Measurements from ENCODE around the gene CRABP2. TPM values are rescaled to one million over a fixed set of nuclear protein-coding genes. Genes with fewer than 3 reads are reported as not detected.

The CRABP2 gene
- total RNA-seq, 1 experiment from 2014 or later, result 209 TPM

DNA sequence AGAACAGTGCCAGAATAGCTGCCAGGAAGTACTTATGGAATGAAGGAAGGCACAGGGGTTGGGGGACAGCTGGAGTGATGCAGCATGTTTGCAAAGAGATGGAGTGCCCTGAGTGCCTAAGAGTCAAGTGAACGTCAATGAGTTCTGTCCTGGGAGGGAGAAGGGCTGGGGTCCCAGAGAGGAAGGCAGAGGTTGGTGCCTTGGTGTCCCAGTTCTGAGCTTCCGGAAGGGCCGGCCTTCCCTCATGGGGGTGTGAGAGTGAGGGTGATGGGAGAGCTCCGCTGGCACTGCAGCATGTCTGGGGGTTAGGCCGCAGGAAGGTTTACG lies 45.8 kb downstream of the CRABP2 start (continued):
- TF ChIP-seq, protein P1, sequence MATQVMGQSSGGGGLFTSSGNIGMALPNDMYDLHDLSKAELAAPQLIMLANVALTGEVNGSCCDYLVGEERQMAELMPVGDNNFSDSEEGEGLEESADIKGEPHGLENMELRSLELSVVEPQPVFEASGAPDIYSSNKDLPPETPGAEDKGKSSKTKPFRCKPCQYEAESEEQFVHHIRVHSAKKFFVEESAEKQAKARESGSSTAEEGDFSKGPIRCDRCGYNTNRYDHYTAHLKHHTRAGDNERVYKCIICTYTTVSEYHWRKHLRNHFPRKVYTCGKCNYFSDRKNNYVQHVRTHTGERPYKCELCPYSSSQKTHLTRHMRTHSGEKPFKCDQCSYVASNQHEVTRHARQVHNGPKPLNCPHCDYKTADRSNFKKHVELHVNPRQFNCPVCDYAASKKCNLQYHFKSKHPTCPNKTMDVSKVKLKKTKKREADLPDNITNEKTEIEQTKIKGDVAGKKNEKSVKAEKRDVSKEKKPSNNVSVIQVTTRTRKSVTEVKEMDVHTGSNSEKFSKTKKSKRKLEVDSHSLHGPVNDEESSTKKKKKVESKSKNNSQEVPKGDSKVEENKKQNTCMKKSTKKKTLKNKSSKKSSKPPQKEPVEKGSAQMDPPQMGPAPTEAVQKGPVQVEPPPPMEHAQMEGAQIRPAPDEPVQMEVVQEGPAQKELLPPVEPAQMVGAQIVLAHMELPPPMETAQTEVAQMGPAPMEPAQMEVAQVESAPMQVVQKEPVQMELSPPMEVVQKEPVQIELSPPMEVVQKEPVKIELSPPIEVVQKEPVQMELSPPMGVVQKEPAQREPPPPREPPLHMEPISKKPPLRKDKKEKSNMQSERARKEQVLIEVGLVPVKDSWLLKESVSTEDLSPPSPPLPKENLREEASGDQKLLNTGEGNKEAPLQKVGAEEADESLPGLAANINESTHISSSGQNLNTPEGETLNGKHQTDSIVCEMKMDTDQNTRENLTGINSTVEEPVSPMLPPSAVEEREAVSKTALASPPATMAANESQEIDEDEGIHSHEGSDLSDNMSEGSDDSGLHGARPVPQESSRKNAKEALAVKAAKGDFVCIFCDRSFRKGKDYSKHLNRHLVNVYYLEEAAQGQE (IDR thresholded peaks at IDR 0.05; ENCODE audit: low read depth), result no peak
- TF ChIP-seq ZNF274 (IDR thresholded peaks at IDR 0.05; ENCODE audit: low read depth, low read length), result no peak
- TF ChIP-seq ZFX (IDR thresholded peaks at IDR 0.05), result no peak
- TF ChIP-seq, protein P2, sequence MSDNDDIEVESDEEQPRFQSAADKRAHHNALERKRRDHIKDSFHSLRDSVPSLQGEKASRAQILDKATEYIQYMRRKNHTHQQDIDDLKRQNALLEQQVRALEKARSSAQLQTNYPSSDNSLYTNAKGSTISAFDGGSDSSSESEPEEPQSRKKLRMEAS (IDR thresholded peaks at IDR 0.05), result no peak
- TF ChIP-seq SRF (IDR thresholded peaks at IDR 0.05; ENCODE audit: low read depth), result no peak
- no peak for TF ChIP-seq ZBTB33 (IDR thresholded peaks at IDR 0.05; ENCODE audit: extremely low read depth, insufficient replicate concordance, low read length)
- no peak for TF ChIP-seq SP1 (IDR thresholded peaks at IDR 0.05; ENCODE audit: low read depth)

Measured in HCT116 (cell line).